Ecto neural progenitor cell (in vitro differentiated cells): ENCODE measurements around the gene CDC16.
"Not testable (repeated sequence)": the region's sequence is repeated elsewhere in the genome, so short reads cannot be mapped to it uniquely, and the experiment has no call there.

ENCODE experiments used
- DNase-seq: peaks from one replicate; pipeline ENCODE4 v3.0.0-alpha.2; 2018; ENCODE audit warnings: low spot score

The CDC16 gene, protein sequence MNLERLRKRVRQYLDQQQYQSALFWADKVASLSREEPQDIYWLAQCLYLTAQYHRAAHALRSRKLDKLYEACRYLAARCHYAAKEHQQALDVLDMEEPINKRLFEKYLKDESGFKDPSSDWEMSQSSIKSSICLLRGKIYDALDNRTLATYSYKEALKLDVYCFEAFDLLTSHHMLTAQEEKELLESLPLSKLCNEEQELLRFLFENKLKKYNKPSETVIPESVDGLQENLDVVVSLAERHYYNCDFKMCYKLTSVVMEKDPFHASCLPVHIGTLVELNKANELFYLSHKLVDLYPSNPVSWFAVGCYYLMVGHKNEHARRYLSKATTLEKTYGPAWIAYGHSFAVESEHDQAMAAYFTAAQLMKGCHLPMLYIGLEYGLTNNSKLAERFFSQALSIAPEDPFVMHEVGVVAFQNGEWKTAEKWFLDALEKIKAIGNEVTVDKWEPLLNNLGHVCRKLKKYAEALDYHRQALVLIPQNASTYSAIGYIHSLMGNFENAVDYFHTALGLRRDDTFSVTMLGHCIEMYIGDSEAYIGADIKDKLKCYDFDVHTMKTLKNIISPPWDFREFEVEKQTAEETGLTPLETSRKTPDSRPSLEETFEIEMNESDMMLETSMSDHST

DNA sequence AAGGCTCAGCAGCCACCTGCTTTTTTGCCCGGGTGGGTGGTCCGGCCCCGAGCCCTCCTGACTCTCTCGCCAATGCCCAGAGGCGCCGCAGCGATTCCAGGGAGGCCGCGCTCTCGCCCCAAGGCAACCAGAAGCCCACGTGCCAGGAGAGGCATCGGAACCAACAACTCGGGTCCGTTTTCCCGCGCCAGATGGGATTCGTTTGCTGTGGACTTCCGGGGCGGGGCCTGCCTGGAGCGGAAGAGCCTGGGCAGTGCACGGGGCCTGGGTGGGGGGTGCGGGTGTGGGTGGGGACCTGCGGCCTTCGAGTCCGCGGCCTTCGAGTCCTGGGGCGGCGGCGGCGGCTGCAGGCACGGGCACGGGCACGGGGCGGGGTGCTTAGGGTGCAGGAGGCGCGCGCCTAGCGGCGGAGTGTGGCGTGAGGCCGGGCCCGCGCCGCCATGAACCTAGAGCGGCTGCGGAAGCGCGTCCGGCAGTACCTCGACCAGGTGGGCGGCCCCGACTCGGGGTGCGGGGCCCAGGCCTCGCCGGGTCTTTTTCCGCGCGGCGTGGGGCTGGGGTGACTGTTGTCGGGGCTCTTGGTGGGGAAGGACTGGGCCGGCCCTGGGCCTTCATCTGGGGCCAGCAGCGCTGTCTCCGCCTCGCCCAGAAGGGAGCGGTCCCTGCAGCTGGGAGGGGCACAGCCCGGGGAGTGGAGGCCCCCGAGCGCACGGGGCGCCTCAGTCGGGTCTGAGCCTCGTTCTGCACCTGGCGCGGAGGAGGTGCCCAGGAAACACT lies at the start of gene CDC16:
TSS of gene CDC16 (plus strand) at position 253 of the 777 bp plus-strand sequence. CDS start at position 441, 188 bp downstream.
- peak; percentile 93 for DNase-seq

DNA sequence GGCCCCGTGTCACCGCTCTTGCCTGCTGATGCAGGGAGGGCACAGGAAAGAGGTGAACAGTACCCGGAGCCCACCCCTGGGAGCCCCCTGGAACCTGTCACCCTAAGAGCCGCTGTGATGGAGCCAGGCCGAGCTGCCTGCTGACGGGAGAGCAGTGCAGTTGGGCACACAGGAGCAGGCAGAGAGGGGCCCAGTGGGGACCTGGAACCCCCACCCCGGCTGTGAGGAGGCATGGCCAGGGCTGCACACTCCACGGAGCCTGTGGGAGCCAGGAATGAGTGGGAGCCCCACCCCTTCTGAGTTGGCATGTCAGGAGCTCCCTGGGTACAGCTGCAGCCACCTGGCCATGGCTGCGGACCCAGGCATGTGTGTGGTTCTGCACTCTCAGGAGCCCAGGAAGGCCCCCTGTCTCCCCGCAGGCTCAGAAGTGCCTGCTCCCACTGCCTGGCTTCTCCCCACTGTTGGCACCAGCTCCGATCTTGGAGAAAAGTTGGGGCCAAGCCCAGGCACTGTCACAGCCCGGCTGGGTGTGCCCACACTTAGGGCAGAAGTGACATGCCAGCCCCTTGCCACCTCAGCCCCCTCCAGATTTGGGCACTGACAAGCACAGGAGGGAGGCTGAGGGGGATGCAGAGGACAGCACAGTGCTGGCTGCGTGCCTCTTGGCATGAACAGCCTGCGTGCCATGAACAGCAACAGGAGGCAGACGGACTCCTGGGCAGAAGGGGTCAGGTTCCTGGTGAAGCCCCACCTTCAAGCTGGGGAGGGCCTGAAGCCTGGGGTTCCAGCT lies 49.3 kb upstream of the CDC16 start:
- DNase-seq, result no peak

DNA sequence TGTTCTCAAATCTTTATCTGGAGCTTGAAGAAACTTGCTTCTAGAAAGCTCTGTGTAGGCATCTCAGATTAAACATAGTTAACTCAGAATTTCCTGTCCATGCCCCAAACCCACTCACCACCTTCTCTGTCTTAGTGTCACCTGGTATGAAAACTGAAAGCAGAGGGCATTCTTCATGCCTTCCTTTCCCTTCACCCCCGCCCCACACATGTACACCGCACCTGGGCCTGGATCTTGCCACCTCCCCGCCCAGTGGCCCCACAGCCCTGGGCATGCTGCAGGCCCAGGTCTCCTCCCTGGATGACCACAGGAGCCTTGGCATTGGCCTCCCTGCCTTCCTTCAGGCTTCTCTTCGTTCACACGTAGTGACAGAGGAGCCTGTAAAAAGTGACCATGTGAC lies 39.8 kb upstream of the CDC16 start:
- DNase-seq, result no peak

DNA sequence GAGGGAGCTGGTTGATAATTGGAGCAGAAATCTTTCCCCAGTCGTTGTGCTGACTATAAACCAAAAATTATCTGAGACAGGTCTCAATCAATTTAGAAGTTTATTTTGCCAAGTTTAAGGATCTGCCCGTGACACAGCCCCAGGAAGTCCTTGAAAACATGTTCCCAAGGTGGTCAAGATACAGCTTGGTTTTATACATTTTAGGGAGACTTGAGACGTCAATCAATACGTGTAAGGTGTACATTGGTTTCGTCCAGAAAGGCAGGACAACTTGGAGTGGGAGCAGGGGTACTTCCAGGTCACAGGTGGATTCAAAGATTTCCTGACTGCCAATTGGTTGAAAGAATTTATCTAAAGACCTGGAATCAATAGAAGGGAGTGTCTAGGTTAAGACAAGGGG lies 38.1 kb upstream of the CDC16 start:
- DNase-seq, result no peak

DNA sequence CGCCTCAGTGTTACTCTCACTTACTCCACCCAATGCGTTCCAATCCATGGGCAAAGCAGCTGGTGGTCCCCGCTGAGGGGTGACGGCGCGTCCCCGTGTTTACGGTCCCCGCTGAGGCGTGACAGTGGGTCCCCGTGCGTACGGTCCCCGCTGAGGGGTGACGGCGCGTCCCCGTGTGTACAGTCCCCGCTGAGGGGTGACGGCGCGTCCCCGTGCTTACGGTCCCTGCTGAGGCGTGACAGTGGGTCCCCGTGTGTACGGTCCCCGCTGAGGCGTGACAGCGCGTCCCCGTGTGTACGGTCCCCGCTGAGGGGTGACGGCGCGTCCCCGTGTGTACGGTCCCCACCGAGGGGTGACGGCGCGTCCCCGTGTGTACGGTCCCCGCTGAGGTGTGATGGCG lies 36.1 kb upstream of the CDC16 start:
- DNase-seq, result peak; percentile 12

DNA sequence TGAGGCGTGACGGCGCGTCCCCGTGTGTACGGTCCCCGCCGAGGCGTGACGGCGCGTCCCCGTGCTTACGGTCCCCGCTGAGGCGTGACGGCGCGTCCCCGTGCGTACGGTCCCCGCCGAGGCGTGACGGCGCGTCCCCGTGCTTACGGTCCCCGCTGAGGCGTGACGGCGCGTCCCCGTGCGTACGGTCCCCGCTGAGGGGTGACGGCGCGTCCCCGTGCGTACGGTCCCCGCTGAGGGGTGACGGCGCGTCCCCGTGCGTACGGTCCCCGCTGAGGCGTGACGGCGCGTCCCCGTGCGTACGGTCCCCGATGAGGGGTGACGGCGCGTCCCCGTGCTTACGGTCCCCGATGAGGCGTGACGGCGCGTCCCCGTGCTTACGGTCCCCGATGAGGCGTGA lies 35.2 kb upstream of the CDC16 start:
- not testable (repeated sequence) for DNase-seq

DNA sequence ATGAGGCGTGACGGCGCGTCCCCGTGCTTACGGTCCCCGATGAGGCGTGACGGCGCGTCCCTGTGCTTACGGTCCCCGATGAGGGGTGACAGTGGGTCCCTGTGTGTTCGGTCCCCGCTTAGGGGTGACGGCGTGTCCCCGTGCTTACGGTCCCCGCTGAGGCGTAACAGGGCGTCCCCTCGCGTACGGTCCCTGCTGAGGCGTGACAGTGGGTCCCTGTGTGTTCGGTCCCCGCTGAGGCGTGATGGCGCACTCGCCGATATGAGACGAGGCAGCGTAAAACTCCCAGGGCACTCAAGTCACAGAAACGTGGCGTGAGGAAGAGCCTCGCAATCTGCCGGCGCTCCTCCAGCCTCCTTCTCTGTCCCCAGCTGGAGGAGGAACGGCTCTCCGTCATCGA lies 34.7 kb upstream of the CDC16 start:
- DNase-seq, result peak; percentile 24

DNA sequence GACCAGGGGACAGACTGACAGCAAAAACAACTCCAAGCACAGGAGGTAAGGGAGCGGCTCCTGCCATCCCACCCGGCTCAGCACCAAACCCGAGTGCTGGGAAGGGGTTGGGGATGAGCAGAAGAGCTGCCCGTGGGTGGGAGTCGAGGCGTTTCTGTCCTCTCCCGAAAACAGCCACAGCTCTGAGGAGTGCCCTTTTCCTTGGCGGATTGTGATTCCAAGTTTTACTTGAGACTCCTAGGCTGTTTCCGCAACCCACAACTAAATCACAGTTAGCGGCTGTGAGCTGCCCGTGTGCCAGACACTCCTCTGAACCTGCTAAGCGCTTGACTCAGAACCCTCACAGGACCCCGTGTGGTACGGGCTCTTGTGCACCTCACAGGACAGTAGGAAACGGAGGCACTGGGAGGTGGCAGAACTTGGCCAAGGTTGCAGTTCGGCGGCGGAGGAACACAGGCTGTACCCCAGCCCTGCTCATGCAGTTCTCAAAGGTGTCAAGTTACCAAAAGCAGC lies 34.2 kb upstream of the CDC16 start:
- peak; percentile 28 for DNase-seq

DNA sequence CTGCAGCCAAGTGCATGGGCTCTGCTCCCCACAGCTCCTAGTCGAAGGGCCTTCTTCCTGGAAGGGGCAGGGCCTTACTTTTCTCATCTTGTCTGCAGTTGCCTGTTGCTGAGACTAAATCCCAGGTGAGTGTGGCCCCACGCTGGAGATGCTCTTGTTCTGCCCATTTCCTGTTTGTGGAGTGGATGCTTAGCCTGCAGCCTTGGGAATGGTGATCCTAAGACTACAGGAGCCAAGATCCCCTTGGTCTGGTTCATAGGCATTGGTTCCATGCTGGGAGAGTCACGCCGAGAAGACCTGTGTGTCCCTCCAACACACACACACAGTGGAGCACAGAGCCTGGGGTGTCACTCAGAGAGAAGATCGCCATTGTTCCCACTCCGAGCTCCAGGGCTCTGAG lies 32.1 kb upstream of the CDC16 start:
- peak; percentile 34 for DNase-seq

DNA sequence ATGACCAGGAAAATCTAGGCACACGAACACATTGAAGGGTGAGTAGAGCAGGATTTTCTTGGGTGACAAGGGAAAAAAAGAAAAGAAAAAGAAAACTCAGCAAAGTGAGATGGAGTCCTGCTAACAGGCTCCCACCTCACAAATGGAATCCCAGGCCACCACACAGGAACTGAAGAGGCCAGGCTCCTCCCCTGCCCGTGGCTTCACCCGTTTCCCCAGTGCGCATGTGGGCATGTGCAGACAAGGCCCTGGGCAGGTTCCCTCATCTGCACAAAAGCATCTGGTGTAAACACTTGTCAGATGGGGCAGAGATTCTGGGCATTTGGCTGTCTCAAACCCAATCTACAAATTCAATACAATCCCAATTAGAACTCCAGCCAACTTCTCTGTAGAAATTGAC lies 31.2 kb upstream of the CDC16 start:
- DNase-seq, result peak; percentile 20

DNA sequence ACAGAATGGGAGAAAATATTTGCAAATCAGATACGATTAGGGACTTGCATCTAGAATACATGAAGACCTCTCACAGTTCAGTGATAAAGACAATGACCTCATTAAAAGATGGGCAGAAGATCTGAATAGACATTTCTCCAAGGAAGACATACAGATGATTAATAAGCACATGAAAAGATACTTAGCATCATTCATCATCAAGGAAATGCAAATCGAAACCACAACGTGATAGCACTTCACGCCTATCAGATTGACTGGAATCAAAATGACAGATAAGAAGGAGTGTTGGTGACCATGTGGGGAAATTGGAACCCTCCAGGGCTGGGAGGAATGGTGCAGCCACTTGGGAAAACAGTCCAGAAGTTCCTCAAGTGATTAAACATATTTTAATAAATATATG lies 29.8 kb upstream of the CDC16 start:
- DNase-seq, result no peak

DNA sequence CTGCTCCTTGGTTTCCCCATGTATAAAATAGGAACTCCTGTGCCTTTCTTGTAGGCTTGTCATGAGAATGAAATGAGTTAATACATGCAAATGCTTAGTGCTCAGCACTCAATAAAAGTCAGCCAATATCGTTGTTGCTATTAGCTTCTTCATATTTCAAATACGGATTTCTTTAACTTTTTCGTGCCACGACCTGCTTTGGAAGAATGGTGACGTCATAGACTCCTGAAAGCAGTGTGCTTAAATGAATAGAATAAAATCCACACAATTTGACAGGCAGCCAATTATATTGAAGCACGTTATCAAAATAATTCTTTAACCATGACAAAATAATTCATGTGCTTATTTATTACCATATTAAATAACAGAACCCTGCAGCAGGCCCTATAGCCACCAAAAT lies 26.6 kb upstream of the CDC16 start:
- DNase-seq, result no peak

DNA sequence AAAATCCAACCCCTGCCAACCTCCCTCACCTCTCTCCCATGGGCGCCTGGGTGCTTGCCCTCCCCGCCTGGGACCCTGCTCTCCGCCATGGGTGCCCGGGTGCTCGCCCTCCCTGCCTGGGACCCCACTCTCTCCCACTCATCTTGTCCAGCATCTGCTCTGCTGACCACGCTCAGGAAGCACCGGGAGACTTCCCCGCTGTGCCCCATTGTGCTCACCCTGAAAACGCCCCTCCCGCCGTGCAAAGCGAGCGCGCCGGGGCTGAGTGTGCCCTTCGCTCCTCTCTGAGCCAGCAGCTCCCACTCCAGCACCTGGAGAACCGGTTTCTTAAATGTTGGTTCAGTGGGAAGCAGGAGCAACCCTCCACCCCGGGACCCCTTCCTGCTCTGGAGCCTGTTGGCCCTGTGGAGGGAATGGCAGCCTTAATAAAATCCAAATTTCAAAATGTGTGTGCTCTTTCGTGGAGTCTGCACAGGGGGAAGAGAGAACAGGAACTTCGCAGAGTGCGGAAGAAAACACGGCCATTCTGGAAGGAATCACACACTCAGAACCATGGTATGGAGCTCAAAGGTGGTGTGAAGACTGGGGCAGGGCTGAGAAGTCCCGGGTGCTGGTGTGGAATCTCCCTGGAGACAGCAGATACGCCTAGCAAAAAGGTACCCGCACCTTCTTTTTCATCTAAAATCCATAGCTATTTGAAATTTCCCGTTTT lies 23.1 kb upstream of the CDC16 start:
- DNase-seq, result peak; percentile 41

DNA sequence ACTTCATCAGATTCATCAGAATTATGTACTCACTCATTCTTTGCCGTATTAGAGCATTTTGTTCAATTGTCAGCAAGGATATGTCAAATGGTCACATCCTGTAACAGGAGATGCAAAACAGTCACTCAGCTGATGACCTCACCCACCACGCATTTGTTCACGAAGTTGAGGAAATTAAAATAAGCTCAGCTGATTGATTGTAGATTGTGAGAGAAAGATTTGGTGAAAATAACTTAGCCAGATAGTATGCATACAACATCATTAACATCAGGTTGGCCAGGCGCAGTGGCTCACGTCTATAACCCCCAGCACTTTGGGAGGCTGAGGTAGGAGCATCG lies 22.6 kb upstream of the CDC16 start:
- DNase-seq, result no peak

DNA sequence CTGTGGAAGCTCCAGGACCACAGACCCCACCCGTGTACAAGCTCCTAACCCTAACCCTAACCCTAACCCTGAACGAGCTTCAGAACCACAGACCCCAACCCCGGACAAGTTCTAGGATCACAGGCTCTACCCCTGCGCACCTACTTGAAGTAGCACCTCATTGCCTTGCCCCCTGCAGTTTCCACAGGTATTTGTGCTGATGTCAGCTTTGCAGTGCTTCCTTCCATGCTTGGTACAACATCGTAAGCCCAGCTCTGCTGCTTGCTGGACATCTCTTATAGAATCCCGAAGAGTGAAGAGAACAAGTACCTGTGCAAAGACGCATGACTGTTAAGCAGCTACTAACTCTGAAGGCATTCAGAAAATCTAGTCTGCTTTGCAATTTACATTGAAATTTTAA lies 20.7 kb upstream of the CDC16 start:
- peak; percentile 21 for DNase-seq

DNA sequence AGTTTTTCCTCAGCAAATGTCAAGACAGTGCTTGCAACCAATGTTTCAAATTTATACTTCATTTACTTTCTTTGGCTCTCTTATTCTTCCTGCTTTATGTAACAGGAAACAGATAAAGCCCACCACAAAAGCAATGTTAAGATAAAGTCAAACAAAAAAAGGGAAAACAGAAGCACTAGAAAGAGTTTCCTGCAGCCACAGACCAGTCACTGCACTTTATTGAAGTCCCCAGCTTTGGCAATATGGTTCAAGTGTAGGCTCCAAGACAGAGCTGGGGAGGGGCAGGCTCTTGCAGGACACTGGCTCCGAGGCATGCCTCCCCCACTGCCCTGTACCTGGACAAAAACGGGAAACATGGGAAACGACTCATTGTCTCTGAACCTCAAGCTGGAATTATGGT lies 15.3 kb upstream of the CDC16 start:
- DNase-seq, result no peak

DNA sequence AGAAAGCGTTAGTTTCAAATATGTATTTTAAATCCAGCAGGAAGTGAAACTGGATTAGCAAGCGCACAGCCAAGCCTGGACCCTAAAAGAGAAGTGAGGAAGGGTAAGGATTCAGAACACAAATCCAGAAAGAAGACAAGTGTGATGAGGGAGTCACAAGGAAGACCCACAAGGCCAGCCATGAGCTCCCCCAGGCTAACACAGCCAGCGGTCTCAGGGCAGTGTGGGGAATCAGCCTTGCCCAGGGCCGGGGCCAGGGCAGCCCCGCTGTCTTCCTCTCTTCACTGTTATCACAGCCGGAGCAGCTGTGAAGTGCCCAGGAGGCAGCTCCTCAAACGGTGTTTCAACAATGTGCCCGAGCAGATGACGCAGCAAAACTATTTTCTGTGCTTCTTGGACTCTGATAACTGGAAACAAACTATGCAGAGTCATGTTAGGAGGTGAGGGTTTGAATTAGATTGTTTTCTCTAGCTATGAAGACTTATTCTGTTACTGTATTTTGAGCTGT lies 12.2 kb upstream of the CDC16 start:
- DNase-seq, result peak; percentile 43

DNA sequence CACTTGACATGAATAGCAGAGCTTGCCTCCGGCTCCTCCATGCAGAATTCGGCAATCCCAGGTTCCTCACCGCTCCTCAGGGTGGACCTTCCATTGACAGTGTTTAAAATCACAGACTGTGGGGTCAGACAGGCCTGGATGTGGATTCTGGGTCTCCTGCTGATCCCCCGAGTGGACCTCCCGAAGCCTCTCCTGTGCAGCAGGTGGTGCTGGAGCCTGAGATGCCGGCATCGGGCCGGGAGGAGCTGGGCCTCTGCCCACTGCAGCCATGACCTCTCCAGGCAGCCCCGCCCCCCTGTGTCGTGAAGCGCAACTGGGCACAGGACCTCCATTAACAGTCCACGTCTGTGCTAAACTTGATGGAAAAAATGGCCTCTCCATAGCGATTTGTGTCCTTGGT lies 10.5 kb upstream of the CDC16 start:
- DNase-seq, result peak; percentile 39

DNA sequence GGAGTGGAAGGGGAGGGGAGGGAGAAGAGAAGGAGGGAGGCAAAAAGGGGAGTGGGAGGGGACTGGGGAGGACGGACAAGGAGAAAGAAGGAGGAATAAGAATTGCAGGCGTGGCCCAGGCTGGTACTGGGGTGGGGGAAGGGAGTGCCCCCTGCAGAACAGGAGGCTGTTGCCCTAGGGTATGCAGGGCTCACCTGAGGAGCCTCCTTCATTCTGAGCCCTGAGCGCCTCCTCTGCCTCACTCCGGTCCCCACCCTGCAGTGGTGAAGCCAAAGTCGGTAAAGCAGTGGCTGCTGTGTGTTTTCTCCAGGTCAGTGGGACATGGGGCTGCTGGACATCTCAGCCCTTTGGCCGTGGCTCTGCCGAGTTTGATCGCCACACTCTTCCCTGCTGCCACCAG lies 9.1 kb upstream of the CDC16 start:
- DNase-seq, result peak; percentile 36

DNA sequence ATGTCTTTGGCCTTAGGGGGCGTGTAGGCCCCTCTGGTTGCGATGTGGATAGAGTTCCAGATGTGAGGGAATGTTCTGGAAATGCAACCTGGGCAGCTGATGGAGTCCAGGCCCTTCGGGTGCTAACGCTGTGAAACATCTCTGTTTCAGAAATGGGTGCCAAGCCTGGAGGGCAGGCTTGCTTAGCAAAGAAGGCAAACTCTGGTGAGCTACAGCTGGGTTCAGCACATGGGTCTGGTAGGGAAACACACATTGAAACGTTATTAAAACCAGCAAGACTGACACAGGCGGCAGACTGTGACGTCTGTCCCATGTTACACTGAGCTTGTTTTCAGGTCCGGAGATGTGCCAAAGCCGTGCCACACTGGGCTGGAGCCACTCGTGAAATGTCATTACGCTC lies 8.6 kb upstream of the CDC16 start:
- peak; percentile 32 for DNase-seq

DNA sequence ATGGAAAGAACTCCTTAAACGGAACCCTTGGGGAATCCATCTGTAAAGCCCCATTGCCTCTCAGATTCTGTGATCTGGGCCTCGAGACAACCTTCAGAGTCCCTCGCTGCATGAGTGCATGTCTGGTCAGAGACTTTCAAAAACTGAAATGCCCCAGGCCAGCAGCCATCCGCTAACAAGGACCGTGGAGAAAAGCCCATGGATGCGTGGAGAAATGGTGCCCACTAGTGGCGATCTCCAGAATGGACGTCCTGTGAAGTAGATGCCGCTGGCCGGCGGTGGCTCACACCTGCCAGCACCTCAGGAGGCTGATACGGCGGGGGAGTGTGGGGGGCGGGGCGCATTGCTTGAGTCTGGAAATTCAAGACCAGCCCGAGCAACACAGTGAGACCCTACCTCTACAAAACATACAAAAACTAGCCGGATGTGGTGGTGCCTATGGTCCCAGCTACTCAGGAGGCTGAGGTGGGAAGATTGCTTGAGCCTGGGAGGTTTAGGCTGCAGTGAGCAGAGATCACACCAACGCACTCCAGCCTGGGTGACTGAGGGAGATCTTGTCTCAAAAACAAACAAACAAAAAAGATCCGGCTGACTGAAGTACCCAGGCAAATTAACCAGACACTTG lies 7.9 kb upstream of the CDC16 start:
- peak; percentile 92 for DNase-seq
